AG04449 (cell line): ENCODE results near the gene PPP1R26.

Experiments
- CTCF ChIA-PET: fragments of 350-600 bp; formaldehyde crosslinking; extraction: SDS; loops from one replicate; lab custom pipeline; 2021; ENCODE audit warnings: antibody characterized with exemption; lab: Yijun Ruan, JAX
- POLR2A ChIA-PET: fragments of 400-600, 350-600 bp; formaldehyde crosslinking; extraction: SDS; loops from one replicate; lab custom pipeline; 2020; ENCODE audit warnings: antibody characterized with exemption, inconsistent platforms; lab: Yijun Ruan, JAX
- DNase-seq: peaks from one replicate; pipeline ENCODE4 v3.0.0-alpha.2; 2010; ENCODE audit warnings: low read depth, low spot score
- H3K4me3 ChIP-seq: 2 replicates; pipeline ENCODE4 v1.5.1; 2011; ENCODE audit warnings: low read depth, mild to moderate bottlenecking, control low read depth, low read length
- TF ChIP-seq, protein P1 (sequence below): IDR thresholded peaks from one replicate; pipeline ENCODE4 v1.5.1; 2011; ENCODE audit warnings: mild to moderate bottlenecking, moderate library complexity, low read length, control low read depth, inconsistent platforms; ENCODE audit not compliant: insufficient read depth; ENCODE audit errors: missing control alignments

The PPP1R26 gene

DNA sequence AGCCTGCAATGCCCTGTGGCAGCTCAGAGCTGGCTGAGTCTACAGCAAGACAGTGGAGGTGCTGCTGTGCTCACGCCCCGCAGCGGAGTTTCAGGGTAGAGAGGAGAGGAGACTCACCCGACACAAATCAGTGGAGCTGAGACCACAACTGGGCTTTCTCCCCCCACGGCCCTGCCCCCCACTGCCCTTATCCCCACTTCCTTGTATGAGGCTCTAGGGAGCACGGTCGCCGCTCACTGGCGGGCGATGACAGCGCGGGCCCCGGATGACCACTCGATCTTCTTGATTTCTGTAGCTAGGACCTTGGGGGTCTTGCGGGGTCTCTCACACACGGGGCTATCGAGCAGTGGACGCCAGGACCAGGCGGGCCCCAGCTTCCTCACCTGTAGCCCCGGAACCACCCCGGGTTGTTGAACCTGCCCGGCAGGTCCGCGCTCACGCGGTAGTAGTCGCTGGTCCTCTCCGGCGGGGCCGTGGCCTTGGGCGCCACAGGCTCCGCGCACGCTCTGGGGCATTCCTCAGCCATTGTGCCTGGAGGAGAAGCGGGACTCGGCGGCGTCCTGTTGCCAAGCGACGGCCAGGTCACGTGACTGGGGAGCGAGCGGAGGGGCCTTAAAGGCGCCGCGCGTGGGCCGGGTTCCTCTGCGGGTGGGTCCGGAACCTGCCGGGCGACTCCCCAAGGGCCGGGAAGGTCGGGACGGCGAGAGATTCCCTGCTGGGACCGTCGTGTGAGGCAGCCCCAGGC, 19.9 kb downstream of the PPP1R26 start:
- ChIA-PET POLR2A (no interaction called here), CTCF (interaction anchor here (0.6 to 3.2 kb wide), 7 partner anchors 9 to 99 kb away, joined by 3 to 11 read pairs (median 6); no protein-coding TSS in a partner anchor)
- no peak for DNase-seq
- TF ChIP-seq, protein P1, sequence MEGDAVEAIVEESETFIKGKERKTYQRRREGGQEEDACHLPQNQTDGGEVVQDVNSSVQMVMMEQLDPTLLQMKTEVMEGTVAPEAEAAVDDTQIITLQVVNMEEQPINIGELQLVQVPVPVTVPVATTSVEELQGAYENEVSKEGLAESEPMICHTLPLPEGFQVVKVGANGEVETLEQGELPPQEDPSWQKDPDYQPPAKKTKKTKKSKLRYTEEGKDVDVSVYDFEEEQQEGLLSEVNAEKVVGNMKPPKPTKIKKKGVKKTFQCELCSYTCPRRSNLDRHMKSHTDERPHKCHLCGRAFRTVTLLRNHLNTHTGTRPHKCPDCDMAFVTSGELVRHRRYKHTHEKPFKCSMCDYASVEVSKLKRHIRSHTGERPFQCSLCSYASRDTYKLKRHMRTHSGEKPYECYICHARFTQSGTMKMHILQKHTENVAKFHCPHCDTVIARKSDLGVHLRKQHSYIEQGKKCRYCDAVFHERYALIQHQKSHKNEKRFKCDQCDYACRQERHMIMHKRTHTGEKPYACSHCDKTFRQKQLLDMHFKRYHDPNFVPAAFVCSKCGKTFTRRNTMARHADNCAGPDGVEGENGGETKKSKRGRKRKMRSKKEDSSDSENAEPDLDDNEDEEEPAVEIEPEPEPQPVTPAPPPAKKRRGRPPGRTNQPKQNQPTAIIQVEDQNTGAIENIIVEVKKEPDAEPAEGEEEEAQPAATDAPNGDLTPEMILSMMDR, result no peak
- peak overlapping the region; percentile 80 for H3K4me3 ChIP-seq

DNA sequence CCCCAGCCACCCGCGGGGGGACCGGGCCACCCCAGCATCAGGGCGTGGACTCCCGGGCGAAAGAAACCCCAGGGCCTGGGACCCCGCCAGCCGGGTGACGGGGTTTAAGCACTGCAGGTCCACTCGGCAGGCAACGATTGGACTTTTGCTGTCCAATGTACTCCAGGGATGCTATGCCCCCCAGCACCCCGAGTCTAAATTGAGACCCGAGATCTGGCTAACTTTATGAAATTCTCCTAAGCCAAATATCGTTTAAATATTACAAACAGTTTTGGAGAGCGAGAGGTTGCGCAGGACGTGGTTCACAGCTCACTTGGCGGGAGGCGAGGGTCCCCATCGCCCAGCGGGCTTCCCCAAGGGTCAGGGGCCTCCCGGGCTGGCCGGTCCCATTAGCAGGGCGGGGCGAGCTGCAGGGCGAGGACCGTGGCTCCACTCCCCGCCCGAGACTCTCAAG, 20.5 kb downstream of the PPP1R26 start:
- ChIA-PET CTCF (interaction anchor here (0.6 to 3.2 kb wide), 6 partner anchors 8 to 98 kb away, joined by 3 to 11 read pairs (median 6); no protein-coding TSS in a partner anchor), POLR2A (no interaction called here)
- TF ChIP-seq, protein P1, result no peak
- no peak for DNase-seq
- H3K4me3 ChIP-seq, result peak overlapping the region; percentile 80

DNA sequence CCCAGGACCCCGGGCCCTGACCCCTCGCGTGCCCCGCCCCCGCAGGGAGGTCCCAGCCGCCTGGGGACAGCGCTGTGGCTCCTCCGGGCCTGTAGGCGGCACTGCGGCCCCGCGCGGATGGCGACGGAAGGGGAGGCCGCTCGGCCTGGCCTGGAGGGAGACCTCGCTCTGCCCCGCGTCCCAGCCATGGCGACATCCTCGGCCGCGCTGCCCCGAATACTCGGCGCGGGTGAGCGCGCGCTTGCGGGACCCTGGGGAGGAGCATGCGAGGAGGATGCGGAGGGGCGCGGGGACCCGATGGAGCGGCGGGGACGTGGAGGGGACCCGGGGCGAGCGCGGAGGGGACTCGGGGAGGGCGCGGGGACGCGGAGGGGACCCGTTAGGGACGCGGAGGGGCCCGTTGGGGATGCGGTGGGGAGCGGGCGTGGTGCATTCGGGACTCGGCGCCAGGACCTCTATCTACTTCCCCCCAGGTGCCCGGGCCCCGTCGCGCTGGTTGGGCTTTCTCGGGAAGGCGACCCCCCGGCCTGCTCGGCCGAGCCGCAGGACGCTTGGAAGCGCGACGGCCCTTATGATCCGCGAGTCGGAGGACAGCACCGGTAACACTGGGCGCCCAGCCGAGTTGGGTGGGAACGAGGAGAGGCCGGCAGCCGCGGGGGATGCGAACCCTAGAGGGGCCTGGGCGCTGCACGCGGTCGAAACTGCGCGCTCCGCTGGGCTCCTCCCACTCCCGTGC, 21.1 kb downstream of the PPP1R26 start, which contains the start of gene MRPS2:
Gene MRPS2, plus strand, starts transcription at position 158 of the 736 bp plus-strand sequence. Its CDS starts 29 bp downstream, at position 187.
- CTCF ChIA-PET, result interaction anchor here (0.6 to 3.2 kb wide), 6 partner anchors 8 to 98 kb away, joined by 3 to 11 read pairs (median 6); no protein-coding TSS in a partner anchor

DNA sequence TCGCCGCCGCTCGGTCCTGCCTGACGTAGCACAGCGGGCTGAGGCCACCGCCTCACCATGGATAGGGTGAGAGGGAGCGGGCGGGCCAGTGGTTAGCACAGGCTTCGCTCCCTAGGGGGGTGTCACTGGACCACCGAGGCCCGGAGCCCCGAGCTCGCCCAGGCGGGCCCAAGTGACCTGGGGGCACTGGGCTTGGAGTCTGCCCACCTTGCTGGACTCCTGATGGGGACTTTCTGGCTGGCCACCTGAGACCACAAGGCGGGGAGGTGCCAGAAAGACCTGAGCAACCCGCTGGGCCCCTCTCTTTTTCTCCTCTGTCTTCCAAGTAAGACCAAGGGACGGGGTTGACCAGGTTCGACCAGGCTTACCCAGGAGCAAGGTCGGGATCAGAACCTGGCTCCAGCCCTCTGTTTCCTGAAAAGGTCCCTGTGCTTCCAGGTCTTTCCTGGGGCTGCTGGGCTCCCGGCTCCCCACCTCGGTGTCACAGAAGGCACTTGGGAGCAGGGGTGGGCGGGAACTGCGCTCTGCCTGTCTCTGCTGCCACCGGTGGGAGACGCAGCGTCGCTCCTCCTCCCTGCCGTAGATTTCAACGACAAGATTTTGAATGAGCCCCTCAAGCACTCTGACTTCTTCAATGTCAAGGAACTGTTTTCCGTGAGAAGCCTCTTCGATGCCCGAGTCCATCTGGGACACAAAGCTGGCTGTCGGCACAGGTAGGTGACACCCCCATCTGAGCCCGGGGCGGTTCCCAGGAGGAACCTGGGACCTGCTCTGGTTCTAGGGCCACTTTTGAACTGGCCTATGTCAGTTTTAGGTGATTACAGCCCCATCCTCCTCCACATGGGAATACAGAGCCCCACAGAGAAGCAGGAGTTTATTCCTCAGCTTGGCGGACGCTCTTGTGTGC, 21.9 kb downstream of the PPP1R26 start:
- ChIA-PET CTCF (interaction anchor here (1.0 to 3.2 kb wide), 2 partner anchors 11 kb away, joined by 4 to 11 read pairs; no protein-coding TSS in a partner anchor), POLR2A (no interaction called here)
- no peak for DNase-seq
- H3K4me3 ChIP-seq, result peak overlapping the region; percentile 80
- TF ChIP-seq, protein P1, result no peak

More for the DNA sequence above, 21.1 kb downstream of the PPP1R26 start, which contains the start of gene MRPS2:
- POLR2A ChIA-PET, result no interaction called here
- peak within 1 kb of the TSS; percentile 80 for H3K4me3 ChIP-seq
- DNase-seq, result no peak
- TF ChIP-seq, protein P1, result peak; percentile 99

DNA sequence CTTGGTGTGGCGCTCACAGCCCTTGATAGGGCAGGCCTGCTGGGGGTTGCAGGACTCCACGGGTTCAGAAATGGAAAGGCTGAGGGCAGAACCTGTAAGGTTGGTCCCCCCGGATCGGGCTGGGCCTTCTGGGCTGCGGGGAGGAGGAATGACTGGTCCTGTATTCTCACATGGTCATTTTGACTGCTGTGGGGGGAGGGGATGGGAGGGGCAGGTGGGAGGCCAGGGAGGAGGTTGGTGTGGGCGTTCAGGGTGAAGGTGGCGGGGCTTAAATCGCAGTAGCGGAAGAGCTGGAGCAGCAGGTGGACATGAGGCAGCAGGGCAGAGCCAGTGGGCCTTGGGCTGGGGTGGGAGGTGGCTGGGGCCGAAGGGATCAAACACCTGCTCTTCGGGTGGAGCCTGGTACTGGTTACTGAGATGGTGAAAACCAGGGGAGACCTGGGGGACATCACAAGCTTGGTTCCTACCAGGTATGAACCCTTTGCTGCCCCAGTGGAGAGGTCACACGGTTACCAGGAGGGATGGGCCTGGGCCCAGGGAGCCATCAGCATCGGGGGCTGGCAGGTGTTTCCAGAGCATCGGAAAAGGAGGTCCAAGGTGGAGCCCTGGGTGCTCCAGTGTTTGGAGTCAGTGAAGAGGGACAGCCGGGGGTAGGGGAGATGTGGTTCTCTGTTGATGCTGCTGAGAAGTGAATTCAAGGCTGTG, 22.7 kb downstream of the PPP1R26 start:
- CTCF ChIA-PET, result interaction anchor here (1.0 kb wide), 1 partner anchor 10 kb away, joined by 4 read pairs; no protein-coding TSS in a partner anchor

More for the DNA sequence above, 22.7 kb downstream of the PPP1R26 start:
- POLR2A ChIA-PET, result no interaction called here
- TF ChIP-seq, protein P1, result no peak
- no peak for DNase-seq
- H3K4me3 ChIP-seq, result no peak overlapping the region; the same call in 1 of the 2 replicates
